ENCODE data around the gene IDH1. TPM values are rescaled to one million over a fixed set of nuclear protein-coding genes. Genes with fewer than 3 reads are reported as not detected.
A peak's percentile ranks its signal among the peaks of the same experiment; 100 is the strongest.

Gene IDH1
- total RNA-seq, 1 experiment from 2014 or later, result 73.6 TPM

DNA sequence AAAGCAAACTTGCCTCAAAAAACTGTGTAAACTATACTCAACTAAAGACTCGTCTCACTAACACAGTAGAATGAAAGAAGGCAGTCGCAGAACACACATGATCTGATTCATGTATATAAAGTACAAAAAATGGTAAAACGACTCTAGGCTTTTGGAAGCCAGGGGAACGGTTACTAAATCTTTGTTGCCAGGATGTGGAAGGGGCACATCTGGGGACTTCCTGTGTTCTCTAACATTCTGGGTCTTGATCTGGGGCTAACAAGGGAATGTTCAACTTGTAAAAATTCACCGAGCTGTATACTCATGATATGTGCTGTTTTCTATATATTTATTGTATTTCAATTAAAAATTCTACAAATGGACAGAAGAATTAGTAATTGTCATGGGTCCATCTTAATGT is 50.7 kb downstream of the IDH1 start:
- Histone ChIP-seq H4K20me1 (ENCODE audit: low read length) (no peaks in the 10 kb centered on the region), H3K9ac (ENCODE audit: low read length) (no peak overlapping the region), H3K4me1 (ENCODE audit: insufficient read depth, low read length) (no peaks in the 10 kb centered on the region), H3K36me3 (ENCODE audit: low read depth, low read length) (no peaks in the 10 kb centered on the region), H3K27ac (ENCODE audit: low read length) (no peak overlapping the region), H3K4me2 (ENCODE audit: low read length) (no peak overlapping the region), H3K27me3 (ENCODE audit: low read length) (no peaks in the 10 kb centered on the region), H3K79me2 (ENCODE audit: low read length) (no peaks in the 10 kb centered on the region), H3K9me2 (replicated peaks; ENCODE audit: low read length) (no peaks in the 10 kb centered on the region), H3F3A (ENCODE audit: low read length, unreplicated experiment) (no peaks in the 10 kb centered on the region), H3K9me3 (ENCODE audit: low read length) (no peaks in the 10 kb centered on the region), H3K4me3 (ENCODE audit: low read length) (no peak overlapping the region), H2AFZ (ENCODE audit: low read length) (no peak overlapping the region)
- BruUV-seq (replicated peaks), result no TSS peak
- ChIA-PET POLR2A (ENCODE audit: unreplicated experiment) (no interaction called here), CTCF (no interaction called here)
- DNase-seq (no peak), ATAC-seq (no peak)
- intact Hi-C loops (cut with micrococcal nuclease), result no loop called here
- TF ChIP-seq, protein P1, sequence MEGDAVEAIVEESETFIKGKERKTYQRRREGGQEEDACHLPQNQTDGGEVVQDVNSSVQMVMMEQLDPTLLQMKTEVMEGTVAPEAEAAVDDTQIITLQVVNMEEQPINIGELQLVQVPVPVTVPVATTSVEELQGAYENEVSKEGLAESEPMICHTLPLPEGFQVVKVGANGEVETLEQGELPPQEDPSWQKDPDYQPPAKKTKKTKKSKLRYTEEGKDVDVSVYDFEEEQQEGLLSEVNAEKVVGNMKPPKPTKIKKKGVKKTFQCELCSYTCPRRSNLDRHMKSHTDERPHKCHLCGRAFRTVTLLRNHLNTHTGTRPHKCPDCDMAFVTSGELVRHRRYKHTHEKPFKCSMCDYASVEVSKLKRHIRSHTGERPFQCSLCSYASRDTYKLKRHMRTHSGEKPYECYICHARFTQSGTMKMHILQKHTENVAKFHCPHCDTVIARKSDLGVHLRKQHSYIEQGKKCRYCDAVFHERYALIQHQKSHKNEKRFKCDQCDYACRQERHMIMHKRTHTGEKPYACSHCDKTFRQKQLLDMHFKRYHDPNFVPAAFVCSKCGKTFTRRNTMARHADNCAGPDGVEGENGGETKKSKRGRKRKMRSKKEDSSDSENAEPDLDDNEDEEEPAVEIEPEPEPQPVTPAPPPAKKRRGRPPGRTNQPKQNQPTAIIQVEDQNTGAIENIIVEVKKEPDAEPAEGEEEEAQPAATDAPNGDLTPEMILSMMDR (conservative IDR thresholded peaks at IDR 0.05; ENCODE audit: low read depth, low read length), result no peak
- TF ChIP-seq EZH2 (IDR thresholded peaks at IDR 0.05; ENCODE audit: low read length, unreplicated experiment) (no peak), EZH2phosphoT487 (IDR thresholded peaks at IDR 0.05; ENCODE audit: borderline replicate concordance, low read length) (no peak)

DNA sequence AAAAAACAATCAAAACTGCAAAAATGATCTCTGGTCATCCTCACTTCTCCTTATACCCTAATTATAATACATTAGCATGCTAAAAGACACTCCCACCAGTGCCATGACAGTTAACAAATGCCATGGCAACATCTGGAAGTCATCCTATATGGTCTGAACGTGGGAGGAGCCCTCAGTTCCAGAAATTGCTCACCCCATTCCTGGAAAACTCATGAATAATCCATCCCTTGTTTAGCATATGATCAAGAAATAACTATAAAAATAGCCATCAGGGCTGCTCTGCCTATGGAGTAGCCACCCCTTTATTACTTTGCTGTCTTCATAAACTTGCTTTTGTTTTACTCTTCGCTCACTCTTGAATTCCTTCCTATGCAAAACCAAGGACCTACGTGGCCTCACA is 59.3 kb downstream of the IDH1 start:
- no peak for DNase-seq
- POLR2A ChIA-PET (ENCODE audit: unreplicated experiment), result no interaction called here
- Histone ChIP-seq H3K9ac (ENCODE audit: low read length) (no peak overlapping the region), H3K9me3 (ENCODE audit: low read length) (no peaks in the 10 kb centered on the region), H3K4me1 (ENCODE audit: insufficient read depth, low read length) (peaks cover 14% of the 10 kb centered on the region), H3K27me3 (ENCODE audit: low read length) (no peaks in the 10 kb centered on the region), H3K4me3 (ENCODE audit: low read length) (no peak overlapping the region), H2AFZ (ENCODE audit: low read length) (0 out of 2 replicates have a peak overlapping the region, but pooled peaks have one; percentile 37), H3F3A (ENCODE audit: low read length, unreplicated experiment) (no peaks in the 10 kb centered on the region), H3K27ac (ENCODE audit: low read length) (no peak overlapping the region), H3K79me2 (ENCODE audit: low read length) (no peaks in the 10 kb centered on the region), H3K4me2 (ENCODE audit: low read length) (no peak overlapping the region), H3K36me3 (ENCODE audit: low read depth, low read length) (no peaks in the 10 kb centered on the region), H3K9me2 (replicated peaks; ENCODE audit: low read length) (no peaks in the 10 kb centered on the region), H4K20me1 (ENCODE audit: low read length) (no peaks in the 10 kb centered on the region)
- ATAC-seq, result no peak
- no TSS peak for BruUV-seq (replicated peaks)
- intact Hi-C loops (cut with micrococcal nuclease), result no loop called here
- TF ChIP-seq, protein P1 (conservative IDR thresholded peaks at IDR 0.05; ENCODE audit: low read depth, low read length), result no peak
- no peak for TF ChIP-seq EZH2phosphoT487 (IDR thresholded peaks at IDR 0.05; ENCODE audit: borderline replicate concordance, low read length)
- TF ChIP-seq EZH2 (IDR thresholded peaks at IDR 0.05; ENCODE audit: low read length, unreplicated experiment), result no peak
- CTCF ChIA-PET, result no interaction called here

DNA sequence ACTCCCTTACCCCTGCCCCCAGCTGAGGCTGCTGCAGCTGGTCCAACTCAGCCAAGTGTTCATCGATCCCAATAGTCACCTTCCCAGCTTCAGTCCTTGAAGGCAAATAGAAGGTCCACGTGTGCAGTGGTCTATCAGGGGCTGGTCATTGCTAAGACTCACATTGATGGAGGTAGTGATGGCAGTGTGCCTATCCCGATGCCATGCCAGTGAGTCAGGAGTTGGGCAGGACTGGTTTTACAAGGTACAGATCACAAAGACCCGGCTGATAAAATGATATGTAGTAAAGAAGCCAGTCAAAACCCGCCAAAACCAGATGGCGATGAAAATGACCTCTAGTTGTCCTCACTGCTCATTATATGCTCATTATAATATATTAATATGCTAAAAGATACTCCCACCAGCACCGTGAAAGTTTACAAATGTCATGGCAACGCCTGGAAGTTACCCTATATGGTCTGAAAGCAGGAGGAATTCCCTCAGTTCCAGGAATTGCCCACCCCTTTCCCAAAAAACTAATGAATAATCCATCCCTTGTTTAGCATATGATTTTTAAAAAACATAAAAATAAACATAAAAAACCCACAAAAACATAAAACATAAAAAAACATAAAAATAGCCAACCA is 62.1 kb downstream of the IDH1 start:
- TF ChIP-seq EZH2phosphoT487 (IDR thresholded peaks at IDR 0.05; ENCODE audit: borderline replicate concordance, low read length) (no peak), EZH2 (IDR thresholded peaks at IDR 0.05; ENCODE audit: low read length, unreplicated experiment) (no peak)
- TF ChIP-seq, protein P1 (conservative IDR thresholded peaks at IDR 0.05; ENCODE audit: low read depth, low read length), result no peak
- H2AFZ ChIP-seq (ENCODE audit: low read length), result peak overlapping the region; percentile 48
- H3K27me3 ChIP-seq (ENCODE audit: low read length), result no peaks in the 10 kb centered on the region
- ChIA-PET CTCF (interaction anchor here (0.6 kb wide), 1 partner anchor 18 kb away, joined by 3 read pairs; no protein-coding TSS in a partner anchor), POLR2A (ENCODE audit: unreplicated experiment) (interaction anchor here (0.7 kb wide), 1 partner anchor 1464 kb away, joined by 5 read pairs; no protein-coding TSS in a partner anchor)
- BruUV-seq (replicated peaks), result no TSS peak
- 0 out of 2 replicates have a peak overlapping the region, but pooled peaks have one; percentile 5 for H3K4me3 ChIP-seq (ENCODE audit: low read length)
- peak overlapping the region; percentile 45 for H3K4me2 ChIP-seq (ENCODE audit: low read length)
- DNase-seq (peak; percentile 78), ATAC-seq (peak; percentile 38)
- H3K9me3 ChIP-seq (ENCODE audit: low read length), result no peaks in the 10 kb centered on the region
- H3K27ac ChIP-seq (ENCODE audit: low read length), result no peak overlapping the region
- H3K9me2 ChIP-seq (replicated peaks; ENCODE audit: low read length), result no peaks in the 10 kb centered on the region
- H3K79me2 ChIP-seq (ENCODE audit: low read length), result no peaks in the 10 kb centered on the region
- no peaks in the 10 kb centered on the region for H3F3A ChIP-seq (ENCODE audit: low read length, unreplicated experiment)
- no peaks in the 10 kb centered on the region for H4K20me1 ChIP-seq (ENCODE audit: low read length)
- H3K4me1 ChIP-seq (ENCODE audit: insufficient read depth, low read length), result peaks cover 14% of the 10 kb centered on the region
- no peak overlapping the region for H3K9ac ChIP-seq (ENCODE audit: low read length)
- intact Hi-C loops (cut with micrococcal nuclease), result no loop called here
- no peaks in the 10 kb centered on the region for H3K36me3 ChIP-seq (ENCODE audit: low read depth, low read length)
